ENCODE measurements around the gene WFDC8.

Gene WFDC8

DNA sequence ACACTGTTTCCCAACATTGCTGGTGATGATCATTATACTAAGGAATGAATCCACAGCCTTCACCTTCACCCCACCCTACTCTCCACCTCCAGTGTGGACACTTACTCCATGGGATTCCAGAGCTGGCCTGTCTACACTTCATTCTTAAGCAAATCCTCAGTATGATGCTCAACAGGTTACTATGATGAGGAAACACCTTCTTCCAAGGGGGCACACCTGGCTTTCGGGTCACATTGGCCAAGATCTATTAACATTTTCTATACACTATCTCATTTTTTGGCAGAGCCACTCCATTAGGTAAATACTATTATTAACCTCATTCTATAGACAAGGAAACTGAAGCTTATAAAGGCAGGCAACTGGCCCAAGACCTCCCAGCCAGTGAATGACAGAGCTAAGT, 23.9 kb downstream of the WFDC8 start:
- H3K4me3 ChIP-seq (ENCODE audit: low read depth, low read length), result no peak overlapping the region
- DNase-seq (ENCODE audit: low read depth), result no peak

DNA sequence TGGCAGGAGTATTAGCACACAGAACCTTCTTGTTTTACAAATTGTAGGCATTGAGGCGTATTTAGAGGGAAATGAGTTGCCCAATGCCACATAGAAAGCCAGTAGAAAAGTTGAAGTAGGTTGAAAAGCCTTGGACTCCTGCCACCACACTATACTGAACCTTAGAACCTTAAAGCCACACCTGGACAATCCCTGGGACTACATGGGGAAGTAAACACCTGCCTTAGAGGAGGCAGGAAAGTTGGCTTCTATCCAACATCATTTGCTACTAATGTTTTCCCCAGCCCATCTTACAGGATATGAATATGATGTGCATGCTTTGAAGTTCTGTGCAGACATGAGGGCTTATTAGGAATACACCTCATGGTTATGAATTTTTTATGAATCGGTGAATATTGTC, 26.6 kb downstream of the WFDC8 start:
- H3K4me3 ChIP-seq (ENCODE audit: low read depth, low read length), result no peak overlapping the region
- DNase-seq (ENCODE audit: low read depth), result no peak

- H3K4me3 ChIP-seq (ENCODE audit: low read depth, low read length), result no peak overlapping the region
- DNase-seq (ENCODE audit: low read depth), result no peak
Observed at GRCh38 chr20:45550765-45551164, 28.3 kb downstream of the WFDC8 start.

DNA sequence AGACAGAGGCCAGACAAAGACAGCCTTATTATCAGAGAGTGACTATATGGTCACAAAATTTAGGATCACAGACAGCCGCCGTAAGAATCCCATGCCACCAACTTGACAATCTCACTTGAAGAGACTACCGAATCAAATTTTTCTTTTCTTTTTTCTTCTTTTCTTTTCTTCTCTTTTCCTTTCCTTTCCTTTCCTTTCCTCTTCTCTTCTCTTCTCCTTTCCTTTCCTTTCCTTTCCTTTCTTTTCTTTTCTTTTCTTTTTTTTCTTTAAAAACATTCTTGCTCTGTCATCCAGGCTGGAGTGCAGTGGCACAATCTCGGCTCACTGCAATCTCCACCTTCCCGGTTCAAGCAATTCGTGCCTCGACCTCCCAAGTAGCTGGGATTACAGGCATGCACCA, 30.7 kb downstream of the WFDC8 start:
- DNase-seq (ENCODE audit: low read depth), result no peak
- no peak overlapping the region for H3K4me3 ChIP-seq (ENCODE audit: low read depth, low read length)

DNA sequence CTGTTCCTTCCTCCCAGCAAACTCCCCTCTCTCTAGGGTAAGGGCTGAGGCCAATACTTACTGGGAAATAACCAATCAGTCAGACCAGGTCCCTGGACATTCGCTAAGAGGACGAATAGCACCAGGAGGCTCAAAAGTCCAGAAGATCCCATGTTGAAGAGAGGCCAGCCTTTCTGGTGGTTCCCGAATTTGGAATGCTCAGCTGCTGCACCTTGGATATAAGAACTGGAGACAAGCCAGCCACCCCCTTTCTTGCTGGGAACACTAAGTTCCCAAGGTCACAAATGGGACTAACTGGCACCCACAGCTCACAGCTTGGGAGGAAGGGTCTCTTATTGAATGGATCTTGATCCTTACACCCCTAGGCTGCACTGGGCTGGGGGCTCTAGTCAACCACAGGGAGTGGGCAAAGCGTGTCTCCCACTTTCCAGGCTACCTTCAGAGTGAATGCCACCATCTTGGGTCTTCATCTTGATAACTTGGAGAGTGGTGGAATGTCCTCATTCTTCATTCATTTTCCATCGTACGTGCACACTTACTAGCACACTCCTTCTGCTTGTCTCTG, 31.8 kb downstream of the WFDC8 start, which contains the start of gene EPPIN:
EPPIN (minus strand) TSS at position 196 of the 565 bp plus-strand sequence; CDS start at position 152, 44 bp downstream.
- H3K4me3 ChIP-seq (ENCODE audit: low read depth, low read length), result no peak within 1 kb of the TSS
- no peak for DNase-seq (ENCODE audit: low read depth)

DNA sequence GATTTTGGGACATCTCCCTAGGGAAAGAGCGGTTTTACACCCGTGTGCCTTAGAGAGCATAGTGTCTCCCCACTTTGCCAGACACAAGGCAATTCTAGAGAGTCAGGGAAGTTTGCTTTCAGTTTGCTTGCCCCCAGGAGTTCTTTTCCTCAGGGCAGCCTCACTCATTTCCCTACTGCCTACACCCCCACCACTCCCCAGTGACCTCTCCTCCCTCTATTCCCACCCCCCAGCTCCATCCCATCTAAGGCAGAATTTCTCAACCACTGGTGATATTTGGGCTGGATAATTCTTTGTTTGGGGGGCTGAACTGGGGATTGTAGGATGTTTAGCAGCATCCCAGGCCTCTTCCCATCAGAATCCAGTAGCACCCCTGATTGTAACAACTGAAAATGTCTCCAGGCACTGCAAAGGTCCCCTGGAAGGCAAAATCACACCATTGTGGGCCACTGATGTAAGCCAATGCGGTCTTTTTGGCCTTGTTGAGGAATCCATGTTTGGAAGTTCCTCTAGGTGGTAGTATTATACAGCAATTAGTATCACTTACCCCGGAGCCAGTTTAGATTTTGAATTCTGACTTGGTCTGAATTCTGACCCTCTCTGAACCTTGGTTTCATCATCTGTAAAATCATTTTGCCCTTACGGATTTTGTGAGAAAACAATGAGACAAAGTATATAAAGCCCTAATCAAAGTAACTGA, 33.2 kb downstream of the WFDC8 start:
- no peak overlapping the region for H3K4me3 ChIP-seq (ENCODE audit: low read depth, low read length)
- DNase-seq (ENCODE audit: low read depth), result peak; percentile 7

DNA sequence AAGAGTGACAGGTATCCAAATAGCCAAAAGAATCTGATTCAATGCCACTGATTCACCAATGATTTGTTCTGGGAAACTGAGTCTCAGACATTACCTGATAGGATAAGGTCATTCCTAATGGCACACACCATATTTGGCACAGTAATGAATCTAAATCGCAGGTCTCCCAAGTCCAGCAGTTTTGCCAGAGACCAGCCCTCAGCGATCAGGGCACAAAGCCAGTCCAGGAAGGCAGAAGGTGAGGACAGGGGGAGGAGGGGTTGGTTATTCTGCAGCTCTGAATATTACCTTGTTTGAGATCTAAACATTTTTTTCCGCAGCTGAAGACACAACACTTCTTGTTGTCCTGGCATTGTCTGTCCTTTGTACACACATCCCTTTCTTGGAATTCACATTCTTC, 33.7 kb downstream of the WFDC8 start:
- no peak for DNase-seq (ENCODE audit: low read depth)

GRCh38 chr20:45539382-45539781, 39.7 kb downstream of the WFDC8 start, which contains the start of gene WFDC6:
WFDC6 (minus strand) TSS chr20:45539482; CDS start chr20:45539407, 75 bp downstream.
- DNase-seq (ENCODE audit: low read depth), result no peak
- H3K4me3 ChIP-seq (ENCODE audit: low read depth, low read length), result no peak within 1 kb of the TSS

More for the DNA sequence above, 33.7 kb downstream of the WFDC8 start:
- H3K4me3 ChIP-seq (ENCODE audit: low read depth, low read length), result no peak overlapping the region

GRCh38 chr20:45538209-45538799, 40.8 kb downstream of the WFDC8 start:
- H3K4me3 ChIP-seq (ENCODE audit: low read depth, low read length), result no peak overlapping the region
- DNase-seq (ENCODE audit: low read depth), result no peak

GRCh38 chr20:45527294-45527693, 51.8 kb downstream of the WFDC8 start:
- DNase-seq (ENCODE audit: low read depth), result no peak
- H3K4me3 ChIP-seq (ENCODE audit: low read depth, low read length), result no peak overlapping the region

DNA sequence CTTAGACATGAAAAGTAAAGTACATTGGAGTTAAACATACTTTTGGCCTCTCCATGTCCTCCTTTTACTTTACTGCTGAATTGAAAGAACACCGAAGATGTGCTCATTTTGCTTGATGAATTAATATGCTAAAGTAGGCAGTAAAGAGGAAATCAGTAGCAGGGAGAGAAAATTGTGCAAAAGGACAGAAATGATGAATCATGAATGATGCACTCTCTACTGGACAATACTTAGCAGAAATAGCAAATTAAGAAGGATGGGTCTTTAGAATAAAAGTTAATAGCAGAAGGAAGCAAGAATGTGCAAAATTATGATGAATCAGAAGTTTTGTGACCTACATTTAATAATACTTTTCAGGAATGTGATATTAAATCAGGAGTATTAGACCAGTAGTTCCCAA, 55.3 kb downstream of the WFDC8 start:
- no peak for DNase-seq (ENCODE audit: low read depth)
- no peak overlapping the region for H3K4me3 ChIP-seq (ENCODE audit: low read depth, low read length)

DNA sequence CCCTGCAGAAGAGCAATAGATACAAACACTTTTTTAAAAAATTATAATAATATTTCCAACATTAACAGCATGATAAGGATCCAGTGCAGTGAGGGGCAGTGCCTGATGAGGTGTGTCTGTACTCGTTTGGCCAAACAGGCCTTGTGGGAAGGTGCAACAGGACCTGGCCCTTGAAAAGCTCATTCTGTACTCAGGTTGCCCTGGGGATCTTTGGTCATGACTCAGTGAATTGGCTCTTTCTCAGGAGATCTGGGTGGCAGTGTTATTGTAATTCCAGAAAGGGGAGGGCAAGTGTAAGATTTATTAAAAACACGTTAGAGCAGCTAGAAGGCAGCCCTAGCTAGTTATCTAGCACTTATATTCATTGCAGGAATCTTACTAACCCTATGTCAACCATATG, 60.8 kb downstream of the WFDC8 start:
- DNase-seq (ENCODE audit: low read depth), result no peak
- no peak overlapping the region for H3K4me3 ChIP-seq (ENCODE audit: low read depth, low read length)

GRCh38 chr20:45515147-45515913, 63.8 kb downstream of the WFDC8 start, which contains the start of gene SPINT3:
SPINT3 (minus strand) TSS chr20:45515622; CDS start chr20:45515608, 14 bp downstream.
- H3K4me3 ChIP-seq (ENCODE audit: low read depth, low read length), result no peak within 1 kb of the TSS
- DNase-seq (ENCODE audit: low read depth), result no peak

DNA sequence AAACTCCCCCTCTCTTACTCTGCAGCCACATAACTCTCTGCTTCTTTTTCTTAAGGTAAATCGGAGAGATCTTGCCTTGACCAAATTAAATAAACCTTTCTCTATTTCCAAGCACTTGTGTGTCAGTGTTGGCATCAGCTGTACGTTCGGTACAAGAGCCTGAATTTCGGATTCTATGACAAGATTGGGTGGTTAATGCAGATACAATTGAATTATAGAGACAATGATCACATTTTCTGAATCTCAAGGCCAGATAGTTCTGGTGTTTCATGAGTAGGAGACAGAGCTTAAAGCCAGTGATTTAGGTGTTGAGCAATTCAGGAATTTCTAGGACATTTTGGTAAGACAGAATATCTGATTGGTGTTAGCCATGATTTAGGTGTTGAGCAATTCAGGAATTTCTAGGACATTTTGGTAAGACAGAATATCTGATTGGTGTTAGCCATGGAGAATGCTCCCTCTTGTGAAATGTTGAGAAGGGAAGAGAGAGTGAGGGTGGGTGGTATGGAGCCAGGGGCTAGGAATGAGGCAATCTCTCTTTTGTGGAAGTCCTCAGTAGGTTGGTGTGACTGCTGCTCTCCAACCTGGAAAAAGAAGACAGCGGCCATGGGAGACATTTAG, 68.7 kb downstream of the WFDC8 start:
- DNase-seq (ENCODE audit: low read depth), result no peak

GRCh38 chr20:45509091-45509490, 70.0 kb downstream of the WFDC8 start:
- H3K4me3 ChIP-seq (ENCODE audit: low read depth, low read length), result no peak overlapping the region
- DNase-seq (ENCODE audit: low read depth), result no peak

More for the DNA sequence above, 68.7 kb downstream of the WFDC8 start:
- H3K4me3 ChIP-seq (ENCODE audit: low read depth, low read length), result no peak overlapping the region

- no peak overlapping the region for H3K4me3 ChIP-seq (ENCODE audit: low read depth, low read length)
- no peak for DNase-seq (ENCODE audit: low read depth)
Observed at GRCh38 chr20:45508068-45508886, 70.8 kb downstream of the WFDC8 start.

- no peak for DNase-seq (ENCODE audit: low read depth)
- H3K4me3 ChIP-seq (ENCODE audit: low read depth, low read length), result no peak overlapping the region
Observed at GRCh38 chr20:45507011-45507820, 71.9 kb downstream of the WFDC8 start.

GRCh38 chr20:45506398-45506797, 72.7 kb downstream of the WFDC8 start:
- no peak overlapping the region for H3K4me3 ChIP-seq (ENCODE audit: low read depth, low read length)
- no peak for DNase-seq (ENCODE audit: low read depth)
